ENCODE results near the gene ERBB2.

Gene ERBB2

GRCh38 chr17:39700148-39700987, 504 bp downstream of the ERBB2 start:
- TF ChIP-seq EZH2phosphoT487 (IDR thresholded peaks at IDR 0.05; ENCODE audit: borderline replicate concordance), result no peak
- TF ChIP-seq, protein P1, sequence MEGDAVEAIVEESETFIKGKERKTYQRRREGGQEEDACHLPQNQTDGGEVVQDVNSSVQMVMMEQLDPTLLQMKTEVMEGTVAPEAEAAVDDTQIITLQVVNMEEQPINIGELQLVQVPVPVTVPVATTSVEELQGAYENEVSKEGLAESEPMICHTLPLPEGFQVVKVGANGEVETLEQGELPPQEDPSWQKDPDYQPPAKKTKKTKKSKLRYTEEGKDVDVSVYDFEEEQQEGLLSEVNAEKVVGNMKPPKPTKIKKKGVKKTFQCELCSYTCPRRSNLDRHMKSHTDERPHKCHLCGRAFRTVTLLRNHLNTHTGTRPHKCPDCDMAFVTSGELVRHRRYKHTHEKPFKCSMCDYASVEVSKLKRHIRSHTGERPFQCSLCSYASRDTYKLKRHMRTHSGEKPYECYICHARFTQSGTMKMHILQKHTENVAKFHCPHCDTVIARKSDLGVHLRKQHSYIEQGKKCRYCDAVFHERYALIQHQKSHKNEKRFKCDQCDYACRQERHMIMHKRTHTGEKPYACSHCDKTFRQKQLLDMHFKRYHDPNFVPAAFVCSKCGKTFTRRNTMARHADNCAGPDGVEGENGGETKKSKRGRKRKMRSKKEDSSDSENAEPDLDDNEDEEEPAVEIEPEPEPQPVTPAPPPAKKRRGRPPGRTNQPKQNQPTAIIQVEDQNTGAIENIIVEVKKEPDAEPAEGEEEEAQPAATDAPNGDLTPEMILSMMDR (conservative IDR thresholded peaks at IDR 0.05; ENCODE audit: low read length), result no peak
- Histone ChIP-seq H3K36me3 (ENCODE audit: insufficient read depth, low read length) (no peaks in the 10 kb centered on the region), H3K4me3 (ENCODE audit: low read length, poor library complexity, severe bottlenecking) (no peak overlapping the region), H3K4me1 (ENCODE audit: insufficient read depth, low read length, poor library complexity, severe bottlenecking) (no peaks in the 10 kb centered on the region), H2AFZ (ENCODE audit: low read length) (no peak overlapping the region), H3K79me2 (ENCODE audit: insufficient read depth, low read length) (no peaks in the 10 kb centered on the region), H3F3A (ENCODE audit: low read depth) (no peaks in the 10 kb centered on the region), H3K9me3 (ENCODE audit: insufficient read depth, low read depth, low read length) (no peaks in the 10 kb centered on the region), H3K4me2 (ENCODE audit: low read depth, low read length, poor library complexity, severe bottlenecking) (no peak overlapping the region), H3K27me3 (ENCODE audit: insufficient read depth, low read length, poor library complexity, severe bottlenecking) (no peaks in the 10 kb centered on the region), H4K20me1 (ENCODE audit: insufficient read depth, low read length, poor library complexity, severe bottlenecking) (no peaks in the 10 kb centered on the region), H3K9me2 (replicated peaks; ENCODE audit: low read depth, low read length) (no peaks in the 10 kb centered on the region), H3K9ac (ENCODE audit: low read depth, low read length, poor library complexity, severe bottlenecking) (no peak overlapping the region)

DNA sequence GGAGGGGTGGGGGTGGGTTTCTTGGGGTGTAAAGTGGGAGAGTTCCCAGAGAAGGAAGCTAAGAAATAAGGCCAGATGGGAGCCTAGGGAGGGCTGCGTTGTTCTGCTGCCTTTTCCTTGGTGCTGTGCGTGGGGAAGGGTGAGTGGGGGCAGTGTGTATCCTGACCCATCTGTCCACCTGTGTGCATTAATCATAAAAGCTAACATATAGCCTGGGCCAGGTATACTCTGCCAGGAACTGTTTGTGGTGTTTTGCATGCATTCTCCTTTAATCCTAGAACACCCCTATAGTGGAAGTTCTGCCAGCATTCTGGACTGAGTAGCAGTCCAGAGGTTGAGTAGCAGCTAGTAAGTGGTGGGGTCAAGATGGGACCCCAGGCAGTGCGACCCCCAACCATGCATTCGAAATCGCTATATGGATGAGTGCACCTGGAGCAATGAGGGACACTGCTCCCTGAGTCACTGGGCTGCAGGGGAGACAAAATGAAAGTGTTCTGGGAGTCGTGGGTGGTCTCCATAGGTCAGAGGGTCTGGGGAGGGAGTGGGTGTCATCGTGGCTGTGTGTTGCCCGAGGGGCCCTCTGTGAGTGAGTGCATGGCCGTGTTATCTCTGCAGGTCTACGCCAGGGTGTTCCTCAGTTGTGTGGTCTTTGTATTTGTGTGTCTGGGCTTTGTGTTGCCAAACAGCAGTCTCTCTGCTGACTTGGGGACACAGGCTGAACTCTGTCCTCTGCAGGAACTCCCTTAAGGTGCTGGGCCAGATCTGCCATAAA, 1.3 kb downstream of the ERBB2 start:
- no peaks in the 10 kb centered on the region for H3K4me1 ChIP-seq (ENCODE audit: insufficient read depth, low read length, poor library complexity, severe bottlenecking)
- H3K4me2 ChIP-seq (ENCODE audit: low read depth, low read length, poor library complexity, severe bottlenecking), result no peak overlapping the region
- no peaks in the 10 kb centered on the region for H3K27me3 ChIP-seq (ENCODE audit: insufficient read depth, low read length, poor library complexity, severe bottlenecking)
- H3F3A ChIP-seq (ENCODE audit: low read depth), result no peaks in the 10 kb centered on the region
- H3K9ac ChIP-seq (ENCODE audit: low read depth, low read length, poor library complexity, severe bottlenecking), result no peak overlapping the region
- no peaks in the 10 kb centered on the region for H3K9me2 ChIP-seq (replicated peaks; ENCODE audit: low read depth, low read length)
- no peaks in the 10 kb centered on the region for H3K79me2 ChIP-seq (ENCODE audit: insufficient read depth, low read length)
- H3K36me3 ChIP-seq (ENCODE audit: insufficient read depth, low read length), result no peaks in the 10 kb centered on the region
- no peak for TF ChIP-seq EZH2phosphoT487 (IDR thresholded peaks at IDR 0.05; ENCODE audit: borderline replicate concordance)
- H3K9me3 ChIP-seq (ENCODE audit: insufficient read depth, low read depth, low read length), result no peaks in the 10 kb centered on the region
- H4K20me1 ChIP-seq (ENCODE audit: insufficient read depth, low read length, poor library complexity, severe bottlenecking), result no peaks in the 10 kb centered on the region
- H2AFZ ChIP-seq (ENCODE audit: low read length), result no peak overlapping the region
- no peak overlapping the region for H3K4me3 ChIP-seq (ENCODE audit: low read length, poor library complexity, severe bottlenecking)

DNA sequence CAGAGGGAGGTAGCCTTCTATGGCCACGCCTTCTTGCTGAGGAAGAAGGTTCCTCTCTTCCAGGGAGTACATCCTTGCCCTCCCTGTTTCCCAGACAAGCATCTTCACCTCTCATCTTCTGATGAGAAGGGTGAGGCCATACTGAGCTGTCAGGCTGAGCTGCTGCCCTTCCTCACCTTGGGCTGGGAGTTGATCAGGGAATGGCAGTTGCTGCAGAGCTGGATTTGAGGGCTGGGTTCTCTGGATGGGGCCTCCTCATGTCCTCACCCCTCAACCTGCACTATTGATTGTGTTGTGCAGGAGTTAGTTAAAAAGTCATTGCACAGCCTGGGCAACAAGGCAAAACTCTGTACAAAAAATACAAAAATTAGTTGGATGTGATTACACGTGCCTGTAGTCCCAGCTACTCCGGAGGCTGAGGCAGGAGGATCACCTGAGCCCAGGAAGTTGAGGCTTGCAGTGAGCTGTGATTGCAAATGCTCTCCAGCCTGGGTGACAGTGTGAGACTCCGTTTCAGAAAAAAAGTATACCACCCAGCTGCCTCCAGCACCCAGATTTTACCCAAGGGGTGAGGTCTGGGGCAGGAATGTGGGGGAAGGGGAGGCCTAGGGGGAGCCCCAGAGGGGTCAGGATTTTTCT, 2.0 kb downstream of the ERBB2 start:
- H3K4me1 ChIP-seq (ENCODE audit: insufficient read depth, low read length, poor library complexity, severe bottlenecking), result peaks cover under 1% of the 10 kb centered on the region
- H3K27me3 ChIP-seq (ENCODE audit: insufficient read depth, low read length, poor library complexity, severe bottlenecking), result no peaks in the 10 kb centered on the region
- H3K36me3 ChIP-seq (ENCODE audit: insufficient read depth, low read length), result no peaks in the 10 kb centered on the region
- H2AFZ ChIP-seq (ENCODE audit: low read length), result no peak overlapping the region
- H4K20me1 ChIP-seq (ENCODE audit: insufficient read depth, low read length, poor library complexity, severe bottlenecking), result no peaks in the 10 kb centered on the region
- no peak for TF ChIP-seq EZH2phosphoT487 (IDR thresholded peaks at IDR 0.05; ENCODE audit: borderline replicate concordance)
- TF ChIP-seq, protein P1 (conservative IDR thresholded peaks at IDR 0.05; ENCODE audit: low read length), result no peak
- no peak overlapping the region for H3K9ac ChIP-seq (ENCODE audit: low read depth, low read length, poor library complexity, severe bottlenecking)
- no peaks in the 10 kb centered on the region for H3K9me2 ChIP-seq (replicated peaks; ENCODE audit: low read depth, low read length)
- H3K9me3 ChIP-seq (ENCODE audit: insufficient read depth, low read depth, low read length), result no peaks in the 10 kb centered on the region
- no peak overlapping the region for H3K4me3 ChIP-seq (ENCODE audit: low read length, poor library complexity, severe bottlenecking)
- no peak overlapping the region for H3K4me2 ChIP-seq (ENCODE audit: low read depth, low read length, poor library complexity, severe bottlenecking)
- H3K79me2 ChIP-seq (ENCODE audit: insufficient read depth, low read length), result no peaks in the 10 kb centered on the region
- H3F3A ChIP-seq (ENCODE audit: low read depth), result no peaks in the 10 kb centered on the region
